Stimulated activated CD4-positive, alpha-beta T cell treated with anti-CD3 and anti-CD28 coated beads, TNF-alpha, amount 100 ng/mL, for 24 hours (primary cell): Measurements from ENCODE around the gene AQP2.

Experiments used
- DNase-seq, 3 experiments: peaks; one replicate each; pipeline ENCODE4 v3.0.0-alpha.2; 2020; ENCODE audit warnings: low read depth in 3 of 3

AQP2 gene

DNA sequence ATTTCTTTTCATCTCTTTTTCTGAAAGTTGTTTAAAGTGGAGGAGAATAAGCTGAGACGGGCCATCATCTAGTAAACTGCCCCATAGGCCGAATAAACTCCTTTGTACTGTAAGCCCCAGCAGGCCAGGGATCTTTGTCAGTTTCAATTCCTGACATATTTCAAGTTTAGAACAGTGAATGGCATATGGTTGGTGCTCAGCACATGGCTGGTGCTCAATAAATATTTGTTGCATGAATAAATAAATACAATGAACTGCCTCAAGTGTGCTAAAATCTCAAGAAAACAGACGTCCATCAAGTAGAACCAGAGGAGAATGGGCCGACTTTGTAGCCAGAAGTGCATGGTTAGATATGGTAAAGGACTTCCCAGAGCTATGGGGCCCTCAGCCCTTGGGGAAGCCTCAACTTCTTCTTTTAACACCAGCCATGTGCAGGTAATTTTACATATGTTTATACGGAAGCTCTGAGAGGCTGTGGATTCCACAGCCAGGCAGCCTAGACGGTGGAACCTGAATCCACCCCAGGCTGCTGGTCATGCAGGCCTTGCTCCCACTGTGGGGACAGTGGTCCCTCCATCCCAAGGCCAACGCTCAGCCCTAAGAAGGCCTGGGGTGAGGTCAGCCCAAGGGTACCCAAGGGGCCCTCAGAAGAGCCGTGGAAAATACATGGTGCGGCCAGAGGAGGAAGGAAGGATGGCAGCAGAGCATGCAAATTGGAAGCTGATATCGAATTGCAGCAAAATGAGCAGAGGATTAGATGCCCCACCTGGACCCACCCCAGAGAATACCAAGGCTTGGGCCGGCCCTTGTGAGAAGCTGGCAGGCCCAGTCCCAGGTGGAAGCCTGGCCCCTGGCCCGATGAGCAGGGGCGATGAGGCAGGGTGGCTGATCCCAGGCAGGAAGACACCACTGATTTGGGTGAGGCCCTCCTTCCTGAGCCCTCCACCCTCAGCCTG lies 8.7 kb upstream of the AQP2 start:
- no peak for DNase-seq

DNA sequence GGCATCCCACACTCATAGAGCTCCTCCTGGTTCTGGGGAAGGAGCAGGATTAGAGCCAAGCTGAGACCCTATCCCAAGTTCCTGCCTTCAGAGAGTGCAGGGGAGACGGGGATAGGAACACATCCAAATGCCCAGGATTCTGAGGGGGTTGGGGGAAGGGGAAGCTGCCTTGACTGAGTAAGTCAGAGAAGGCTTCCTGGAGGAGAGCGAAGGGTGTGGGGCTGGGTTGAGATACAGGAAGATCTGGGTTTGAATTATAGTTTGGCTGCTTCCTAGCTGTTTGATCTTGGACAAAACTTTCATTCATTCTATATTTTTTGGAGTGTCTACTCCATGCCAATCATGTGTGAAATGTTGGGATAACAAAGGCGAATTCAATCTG lies 8.0 kb upstream of the AQP2 start:
- no peak for DNase-seq

DNA sequence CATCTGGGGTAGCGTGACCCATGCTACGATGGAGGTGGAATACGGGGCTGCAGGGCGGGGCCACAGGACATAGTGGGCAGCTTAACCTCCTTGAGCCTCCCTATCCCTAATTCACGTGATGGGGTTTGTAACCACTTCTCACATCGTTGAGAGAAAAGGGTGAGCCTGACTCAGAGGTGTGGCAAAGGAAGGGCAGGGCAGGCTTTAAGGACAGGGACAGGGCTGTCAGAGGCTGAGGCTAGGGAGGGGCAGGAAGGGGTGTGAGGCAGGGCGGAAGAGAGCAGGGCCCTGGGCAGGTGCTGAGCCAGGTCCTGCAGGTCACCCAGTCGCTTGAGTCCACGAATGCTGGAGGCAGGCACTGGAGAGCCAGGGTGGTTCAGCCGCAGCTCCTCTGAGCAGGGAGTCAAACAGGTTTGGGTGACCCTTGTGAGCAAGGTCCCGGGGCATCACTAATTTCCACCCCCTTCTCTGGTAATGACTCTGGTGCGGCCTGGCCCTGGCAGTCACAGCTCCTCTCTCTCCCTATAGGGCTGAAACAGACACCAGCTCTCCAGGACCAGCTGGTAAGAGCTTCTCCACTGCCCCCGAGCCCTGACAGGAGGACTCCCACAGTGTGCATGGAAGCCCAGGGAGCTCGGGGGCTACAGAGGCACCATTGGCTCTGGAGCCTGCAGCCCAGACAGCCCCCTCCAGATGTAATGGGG lies 7.5 kb upstream of the AQP2 start:
- no peak for DNase-seq

DNA sequence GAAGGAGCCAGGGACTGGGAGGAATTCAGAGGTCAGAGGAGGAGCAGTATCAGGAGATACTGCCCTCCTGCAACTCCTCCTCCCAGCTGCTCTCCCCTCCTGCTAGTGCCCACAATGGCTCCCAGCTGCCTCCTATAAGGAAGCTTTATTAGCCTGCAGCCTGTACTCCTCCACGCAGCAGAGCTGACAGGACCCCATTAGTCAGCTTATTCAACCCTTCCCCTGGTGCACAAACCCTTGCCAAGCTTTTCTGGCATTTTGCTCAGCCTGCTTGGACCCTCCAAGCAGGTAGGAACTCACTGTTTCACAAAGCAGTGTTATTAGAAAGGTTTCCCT lies 6.9 kb upstream of the AQP2 start:
- DNase-seq, result no peak

DNA sequence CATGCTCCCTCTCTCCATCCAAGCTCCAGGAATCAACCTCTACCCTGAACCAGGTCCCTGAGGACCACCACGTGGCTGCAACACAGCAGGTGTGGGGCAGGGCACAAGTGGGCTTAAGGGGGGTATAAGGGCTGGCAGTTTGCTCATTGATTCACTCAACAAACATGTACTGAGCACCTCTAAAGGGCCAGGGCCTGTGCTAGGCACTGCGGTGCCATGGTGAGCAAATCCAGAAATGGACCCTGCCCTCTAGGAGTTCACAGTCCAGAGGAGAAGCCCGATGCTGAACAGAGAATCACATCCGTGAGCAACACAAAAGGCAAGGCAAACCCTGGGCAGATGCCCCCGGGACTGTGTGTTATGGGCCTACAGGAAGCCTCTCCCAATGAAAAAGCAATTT lies 6.5 kb upstream of the AQP2 start:
- no peak for DNase-seq

DNA sequence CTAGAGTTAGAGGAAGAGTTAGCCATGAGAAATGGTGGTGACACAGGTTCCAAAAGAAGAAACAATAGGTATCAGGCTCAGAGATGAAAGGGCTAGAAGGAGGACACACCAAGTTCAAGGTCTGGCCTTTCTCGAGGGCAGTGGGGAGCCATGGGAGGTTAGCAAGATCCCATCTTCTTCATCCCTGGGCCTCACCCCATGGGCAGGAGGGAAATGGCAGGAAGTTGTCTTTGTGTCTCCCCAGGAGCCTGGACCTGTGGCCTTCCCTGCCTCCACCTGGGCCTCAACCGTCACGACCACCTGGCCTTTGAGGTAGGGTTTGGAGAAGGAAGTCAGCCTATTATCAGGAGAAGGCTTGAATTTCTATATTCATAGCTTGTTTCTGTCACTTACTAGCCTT lies 5.8 kb upstream of the AQP2 start:
- no peak for DNase-seq

DNA sequence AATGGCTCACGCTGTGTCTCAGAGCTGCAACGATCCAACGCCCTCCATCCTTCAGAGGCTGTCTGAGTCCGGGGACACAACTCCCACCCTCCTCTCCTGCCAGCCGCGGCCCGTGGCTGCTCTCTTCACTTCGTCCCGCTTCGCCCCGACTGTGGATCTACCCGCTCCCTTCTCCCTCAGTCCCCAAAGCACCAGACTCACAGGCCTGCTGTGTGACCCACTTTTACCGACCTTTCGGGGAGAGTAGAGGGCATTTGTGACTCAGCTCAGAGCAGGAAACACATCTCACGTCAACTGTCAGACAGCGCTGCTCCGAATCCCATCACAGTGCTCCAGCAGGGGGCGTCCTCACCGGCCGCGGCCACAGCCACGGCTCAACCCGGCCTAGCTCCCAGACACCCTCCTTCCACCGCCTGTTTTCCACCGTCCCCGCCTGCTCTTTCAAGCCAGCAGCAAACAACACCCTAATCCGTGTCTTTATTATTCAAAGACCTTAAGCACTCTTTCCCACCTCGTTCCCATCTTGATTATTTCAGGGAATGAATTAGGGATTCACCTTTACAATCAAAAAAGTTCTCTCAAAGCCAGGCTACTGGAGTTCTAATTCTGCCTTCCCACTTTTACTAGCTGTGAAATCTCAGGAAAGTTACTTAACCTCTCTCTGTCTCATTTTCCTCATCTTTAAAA lies 5.0 kb upstream of the AQP2 start:
- peak; percentile 75 to 92 (median 77) for DNase-seq

DNA sequence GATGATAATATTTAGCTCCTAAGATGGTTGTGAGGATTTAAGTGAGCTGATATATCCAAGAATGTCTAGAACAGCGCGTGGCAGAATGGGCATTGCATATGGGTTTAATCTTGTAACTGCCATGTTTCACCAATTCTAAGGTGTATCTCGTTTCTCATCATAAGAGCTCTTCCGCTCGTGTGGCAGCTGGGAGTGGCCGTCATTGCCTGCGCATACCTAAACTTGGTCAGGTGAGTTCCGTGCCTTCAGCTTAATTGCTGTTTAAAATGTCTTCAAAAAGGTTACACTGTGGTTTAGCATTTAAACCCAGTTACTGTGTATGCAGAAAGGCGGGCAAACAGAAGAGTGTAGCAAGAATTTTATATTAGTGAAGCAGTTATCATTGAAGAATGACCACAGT lies 4.5 kb upstream of the AQP2 start:
- DNase-seq, result no peak

DNA sequence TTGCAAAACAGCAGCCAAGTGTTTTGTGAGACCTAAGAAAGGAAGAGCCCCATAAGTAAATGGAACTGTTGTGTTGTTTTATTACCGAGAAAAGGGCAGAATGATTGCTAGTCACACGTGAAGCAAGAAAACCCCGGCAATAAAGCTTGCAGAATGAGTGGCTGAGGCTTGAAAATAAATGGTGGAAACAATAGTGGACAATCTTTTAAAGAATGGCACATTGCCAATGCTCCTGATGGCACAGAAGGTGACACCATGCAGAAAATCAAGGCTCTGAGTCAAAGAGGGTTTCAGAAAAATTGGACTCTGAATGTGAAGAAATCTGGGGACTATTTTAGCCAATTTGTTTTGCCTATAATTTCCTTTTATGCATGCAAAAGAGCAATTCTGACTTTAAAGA lies 4.0 kb upstream of the AQP2 start:
- no peak for DNase-seq

DNA sequence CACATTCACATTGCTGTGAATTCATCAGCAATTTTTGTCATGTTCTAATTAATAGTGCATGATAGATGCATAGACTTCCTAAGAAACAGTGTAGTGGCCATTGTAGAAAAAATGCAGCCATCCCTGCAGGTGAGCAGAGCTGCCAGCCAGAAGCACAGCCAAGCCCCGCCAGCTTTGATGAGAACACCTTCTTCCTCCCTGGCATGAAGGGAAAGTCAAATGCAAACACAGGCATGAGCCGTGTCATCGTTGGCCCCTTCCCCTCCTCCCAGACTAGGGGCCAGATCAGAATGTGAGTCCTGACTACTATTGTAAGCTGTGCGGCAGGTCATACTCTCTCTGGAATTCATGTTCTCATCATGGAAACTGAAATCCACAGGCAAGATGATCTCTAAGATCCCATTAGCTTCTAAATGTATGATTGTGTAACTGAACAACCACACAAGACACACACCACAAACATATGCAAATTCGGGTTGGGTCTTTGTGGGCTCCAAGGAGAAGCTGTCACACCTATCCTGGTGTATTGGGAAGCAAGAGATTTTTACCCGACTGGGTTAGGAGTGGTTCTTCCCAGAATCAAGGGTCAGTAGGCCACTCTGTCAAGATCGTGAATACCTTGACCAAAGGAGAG lies 2.8 kb upstream of the AQP2 start:
- no peak for DNase-seq

DNA sequence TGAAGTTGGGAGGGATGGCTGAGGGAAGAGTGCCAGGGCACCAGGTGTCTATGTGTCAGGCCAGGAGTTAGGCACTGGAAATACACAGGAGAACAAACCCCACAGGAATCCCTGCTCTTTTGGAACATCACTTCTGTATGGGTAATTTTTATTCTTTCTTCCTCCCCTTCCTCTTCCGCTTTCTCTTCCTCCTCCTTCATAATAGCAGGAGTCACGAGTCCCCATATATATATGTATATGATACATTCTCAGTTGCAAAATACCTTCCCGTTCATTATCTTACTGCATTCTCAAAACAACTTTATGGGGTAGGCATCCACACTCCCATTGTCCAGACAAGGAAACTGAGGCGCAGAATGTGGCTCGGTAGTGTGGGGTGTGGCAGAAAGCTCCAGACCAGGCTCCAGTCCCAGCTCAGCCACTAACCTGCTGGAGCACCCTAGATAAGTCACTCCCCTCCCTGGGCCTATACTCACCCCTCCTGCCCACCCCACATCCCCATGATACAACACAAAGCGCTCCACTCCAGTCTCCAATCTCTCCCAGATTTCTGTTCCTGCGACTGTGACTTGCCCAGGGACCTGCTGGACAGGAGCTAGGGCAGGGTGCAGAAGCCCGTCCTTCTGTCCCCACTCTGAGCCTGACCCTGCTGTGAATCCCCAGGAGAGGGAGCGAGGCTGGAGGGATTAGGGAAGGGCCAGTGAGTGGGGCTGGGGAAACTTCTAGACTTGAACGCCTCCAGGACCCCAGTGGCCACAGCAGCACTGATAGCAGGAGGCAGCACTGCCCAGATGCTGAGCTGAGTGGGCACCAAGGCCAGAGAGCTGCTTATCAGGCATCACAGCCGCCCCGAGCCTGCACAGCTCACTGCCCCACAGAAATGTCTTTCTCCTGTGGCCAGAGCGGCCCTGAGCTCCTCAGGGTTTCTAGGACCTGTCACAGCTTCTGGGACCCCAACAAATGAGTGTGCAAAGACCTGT lies 1.4 kb upstream of the AQP2 start:
- no peak for DNase-seq

DNA sequence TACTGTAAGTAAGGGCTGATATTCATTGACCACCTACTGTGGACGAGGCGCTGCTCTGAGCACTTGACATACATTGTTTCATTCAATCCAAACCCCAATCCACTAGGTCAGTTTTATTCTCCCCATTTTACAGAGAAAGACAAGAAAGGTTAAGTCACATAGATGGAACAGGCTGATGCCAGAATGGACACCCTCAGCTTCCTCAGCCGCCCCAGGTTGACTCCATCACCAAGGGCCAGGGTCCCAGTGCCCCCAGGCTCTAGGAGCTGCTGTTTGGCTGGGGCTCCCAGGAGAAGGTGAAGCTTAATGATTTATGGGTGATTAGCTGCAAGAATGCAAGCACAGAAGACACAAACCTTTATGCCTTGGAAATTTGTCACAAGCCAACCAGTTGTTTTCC lies 671 bp upstream of the AQP2 start:
- no peak for DNase-seq

DNA sequence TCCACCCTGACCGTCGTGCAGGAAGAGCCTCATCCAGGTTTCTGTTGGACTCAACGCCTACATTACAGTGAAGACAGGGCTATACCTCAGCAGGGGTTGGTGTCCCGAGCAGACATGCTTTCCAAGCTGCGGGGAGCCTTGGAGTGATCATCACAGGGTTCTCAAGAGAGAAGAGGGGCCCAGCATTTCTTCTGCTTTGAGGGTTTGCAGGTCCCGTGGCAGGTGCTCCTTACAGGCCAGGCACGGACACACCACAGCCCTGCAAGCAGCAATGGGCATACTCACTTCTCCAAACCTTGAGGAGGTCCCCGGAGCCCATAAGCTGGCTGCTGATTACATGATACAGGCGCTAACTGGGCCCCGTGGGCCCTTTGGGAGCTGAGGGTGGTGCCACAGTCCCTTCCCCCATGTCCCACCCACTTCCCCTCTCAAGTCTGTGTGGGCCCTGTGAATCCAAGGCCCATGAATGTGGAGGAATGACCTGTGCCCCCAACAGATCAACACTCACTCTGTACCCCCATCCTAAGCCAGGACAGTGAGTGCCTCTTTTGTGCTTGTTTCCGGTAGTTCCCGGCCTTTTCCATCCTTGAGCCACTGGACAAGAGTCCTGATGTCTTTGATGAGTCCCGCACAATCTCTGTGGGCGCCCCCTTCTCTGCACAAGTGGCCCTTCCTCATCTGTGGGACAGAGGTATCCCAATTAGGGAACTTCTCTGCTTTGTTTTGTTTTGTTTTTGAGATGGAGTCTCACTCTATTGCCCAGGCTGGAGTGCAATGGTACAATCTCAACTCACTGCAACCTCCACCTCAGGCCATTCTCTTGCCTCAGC lies 1.1 kb downstream of the AQP2 start:
- no peak for DNase-seq

DNA sequence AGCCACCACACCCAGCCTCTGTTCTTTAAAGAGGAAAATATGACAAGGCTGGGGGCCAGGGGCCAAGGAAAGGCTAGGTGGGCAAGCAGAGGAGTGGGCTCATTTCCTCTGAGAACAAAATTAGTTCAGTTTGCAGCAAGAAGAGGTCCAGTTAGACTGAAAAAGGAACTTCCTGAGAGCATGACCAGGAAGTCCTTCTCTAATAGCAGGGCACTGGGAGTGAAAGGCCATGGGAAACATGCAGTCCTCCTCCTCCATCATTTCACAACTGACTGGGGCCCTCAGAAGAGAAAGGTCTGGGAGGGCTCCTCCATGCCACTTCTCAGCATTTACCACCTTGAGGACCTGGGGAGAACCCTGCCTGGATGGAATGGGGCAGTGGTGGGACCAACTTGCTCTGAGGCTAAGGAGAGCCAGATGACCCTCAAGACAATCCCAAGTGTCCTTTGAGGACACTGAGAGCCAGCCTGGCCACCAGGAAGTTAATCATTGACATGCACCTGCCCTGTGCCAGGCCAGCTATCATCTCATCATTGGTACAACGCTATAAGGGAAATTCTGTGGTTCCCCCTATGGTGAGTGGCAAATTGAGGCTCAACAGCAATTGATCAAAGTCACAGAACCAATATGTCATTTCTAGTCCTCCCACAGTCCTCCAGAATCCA lies 2.0 kb downstream of the AQP2 start:
- DNase-seq, result no peak

DNA sequence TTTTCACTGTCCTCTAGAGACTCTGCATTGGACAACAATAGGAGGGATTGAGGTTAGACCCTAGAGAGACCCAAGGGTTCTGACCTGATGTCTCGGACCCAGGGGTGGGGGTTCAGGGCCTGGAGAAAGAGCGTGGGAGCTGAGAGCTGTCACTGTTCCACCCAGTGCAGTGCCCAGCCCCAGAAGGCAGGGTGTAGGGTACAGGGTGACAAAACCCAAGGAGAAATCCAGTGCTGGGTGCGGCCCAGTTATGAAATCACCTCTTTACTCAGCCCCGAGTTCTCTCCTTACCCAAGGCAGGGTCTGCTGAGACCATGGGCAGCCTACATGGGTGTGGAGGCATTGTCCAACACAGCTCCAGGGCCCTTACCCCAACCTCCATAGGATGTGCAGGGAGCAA lies 2.6 kb downstream of the AQP2 start:
- DNase-seq, result no peak

DNA sequence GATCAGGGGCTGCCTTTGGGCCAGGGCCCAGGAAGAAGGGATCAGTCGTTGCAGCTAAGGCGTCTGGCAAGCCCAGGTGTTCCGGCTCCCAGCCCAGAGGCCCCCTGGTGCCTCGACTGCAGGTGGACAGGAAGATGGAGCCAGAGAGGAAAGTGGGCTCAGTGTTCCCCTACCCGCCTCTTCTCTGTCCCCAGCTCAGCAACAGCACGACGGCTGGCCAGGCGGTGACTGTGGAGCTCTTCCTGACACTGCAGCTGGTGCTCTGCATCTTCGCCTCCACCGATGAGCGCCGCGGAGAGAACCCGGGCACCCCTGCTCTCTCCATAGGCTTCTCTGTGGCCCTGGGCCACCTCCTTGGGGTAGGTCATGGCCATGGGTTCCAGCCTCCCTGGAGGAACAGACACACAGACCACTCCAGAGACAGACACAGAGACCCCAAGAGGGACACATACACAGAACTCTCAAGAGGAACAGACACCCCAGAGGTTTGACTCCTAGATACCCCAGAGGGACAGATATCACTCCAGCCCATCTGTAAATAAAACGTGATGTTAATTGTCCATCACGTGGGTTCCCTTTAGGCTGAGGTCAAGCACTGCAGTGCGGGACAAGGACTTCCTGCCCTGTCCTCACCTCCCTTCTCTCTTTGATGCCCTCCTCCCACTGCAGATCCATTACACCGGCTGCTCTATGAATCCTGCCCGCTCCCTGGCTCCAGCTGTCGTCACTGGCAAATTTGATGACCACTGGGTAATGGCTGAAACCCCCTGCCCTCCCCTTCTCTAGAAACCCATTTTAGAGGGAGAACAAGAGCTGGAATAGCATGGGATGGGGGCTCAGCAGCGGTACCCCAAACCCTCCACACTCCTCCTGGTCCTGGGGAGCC lies 3.7 kb downstream of the AQP2 start:
- DNase-seq, result no peak

DNA sequence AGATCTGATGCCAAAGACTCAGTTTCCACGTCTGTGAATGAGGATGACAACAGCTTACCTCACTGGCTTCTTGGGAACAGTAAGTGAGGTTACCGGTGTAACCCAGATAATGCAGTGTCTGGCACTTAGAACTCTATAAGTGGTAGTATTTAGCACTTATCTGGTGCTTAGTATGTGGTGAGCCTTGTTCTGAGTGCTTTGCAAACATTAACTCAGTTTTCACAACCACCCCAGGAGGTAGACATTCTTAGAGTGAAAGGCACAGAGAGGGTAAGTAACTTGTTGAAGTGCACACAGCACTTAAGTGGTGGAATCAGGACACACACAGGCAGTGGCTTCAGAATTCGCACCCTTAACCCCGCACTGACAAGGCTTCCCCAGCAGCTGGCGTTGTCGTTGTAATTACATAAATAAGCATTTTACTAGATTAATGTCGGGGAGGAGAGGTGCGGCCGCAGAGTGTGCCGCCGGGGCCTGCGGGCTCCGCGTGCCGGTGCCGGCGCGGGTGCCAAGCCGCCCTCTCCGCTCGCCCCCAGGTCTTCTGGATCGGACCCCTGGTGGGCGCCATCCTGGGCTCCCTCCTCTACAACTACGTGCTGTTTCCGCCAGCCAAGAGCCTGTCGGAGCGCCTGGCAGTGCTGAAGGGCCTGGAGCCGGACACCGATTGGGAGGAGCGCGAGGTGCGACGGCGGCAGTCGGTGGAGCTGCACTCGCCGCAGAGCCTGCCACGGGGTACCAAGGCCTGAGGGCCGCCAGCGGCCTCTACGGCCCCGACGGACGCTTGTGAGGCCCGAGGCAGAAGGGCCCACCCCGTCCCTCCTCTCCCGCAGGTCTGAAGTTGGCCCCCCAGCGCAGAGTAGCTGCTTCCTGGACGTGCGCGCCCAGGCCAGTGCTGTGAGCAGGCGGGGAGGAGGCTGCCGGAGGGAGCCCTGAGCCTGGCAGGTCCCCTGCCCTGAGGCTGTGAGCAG lies 4.6 kb downstream of the AQP2 start:
- no peak for DNase-seq
